Breast epithelium (tissue), 3 donors: ENCODE measurements around the gene ANKRD36.
"Not testable (repeated sequence)": the region's sequence is repeated elsewhere in the genome, so short reads cannot be mapped to it uniquely, and the experiment has no call there.

Experiments
- POLR2AphosphoS5 ChIP-seq, 3 donors: sonication (generic); formaldehyde crosslinking; IDR thresholded peaks; one replicate each; pipeline ENCODE4 v1.6.1; 2017; ENCODE audit warnings: antibody characterized with exemption in 3 of 3
- TF ChIP-seq, protein P1 (sequence below), 3 donors: fragments of 450-650 bp; IDR thresholded peaks; one replicate each; pipeline ENCODE4 v1.5.1; 2016 to 2017; ENCODE audit warnings: antibody characterized with exemption in 3 of 3, mild to moderate bottlenecking in 3 of 3, moderate library complexity in 3 of 3

DNA sequence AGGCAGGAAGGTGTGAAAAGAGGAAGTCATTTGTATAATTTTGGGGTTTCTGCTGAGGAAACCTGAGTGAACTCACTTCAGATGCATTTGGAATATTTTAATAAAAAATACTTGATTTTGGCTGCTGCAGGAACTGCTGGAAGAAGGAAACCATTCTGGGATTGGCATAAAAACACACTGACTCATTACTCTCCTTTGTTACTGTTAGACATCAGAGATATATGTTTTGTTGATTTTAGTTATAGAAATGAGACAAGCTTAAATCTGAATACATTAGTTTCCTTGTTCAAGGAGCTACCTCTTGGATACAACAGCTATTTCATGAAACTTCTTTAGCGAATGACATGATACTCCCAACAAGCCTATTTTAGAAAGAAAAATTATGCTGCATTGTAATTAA lies 84.3 kb downstream of the ANKRD36 start:
- TF ChIP-seq, protein P1, sequence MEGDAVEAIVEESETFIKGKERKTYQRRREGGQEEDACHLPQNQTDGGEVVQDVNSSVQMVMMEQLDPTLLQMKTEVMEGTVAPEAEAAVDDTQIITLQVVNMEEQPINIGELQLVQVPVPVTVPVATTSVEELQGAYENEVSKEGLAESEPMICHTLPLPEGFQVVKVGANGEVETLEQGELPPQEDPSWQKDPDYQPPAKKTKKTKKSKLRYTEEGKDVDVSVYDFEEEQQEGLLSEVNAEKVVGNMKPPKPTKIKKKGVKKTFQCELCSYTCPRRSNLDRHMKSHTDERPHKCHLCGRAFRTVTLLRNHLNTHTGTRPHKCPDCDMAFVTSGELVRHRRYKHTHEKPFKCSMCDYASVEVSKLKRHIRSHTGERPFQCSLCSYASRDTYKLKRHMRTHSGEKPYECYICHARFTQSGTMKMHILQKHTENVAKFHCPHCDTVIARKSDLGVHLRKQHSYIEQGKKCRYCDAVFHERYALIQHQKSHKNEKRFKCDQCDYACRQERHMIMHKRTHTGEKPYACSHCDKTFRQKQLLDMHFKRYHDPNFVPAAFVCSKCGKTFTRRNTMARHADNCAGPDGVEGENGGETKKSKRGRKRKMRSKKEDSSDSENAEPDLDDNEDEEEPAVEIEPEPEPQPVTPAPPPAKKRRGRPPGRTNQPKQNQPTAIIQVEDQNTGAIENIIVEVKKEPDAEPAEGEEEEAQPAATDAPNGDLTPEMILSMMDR (IDR thresholded peaks at IDR 0.05): not testable (repeated sequence)
- TF ChIP-seq POLR2AphosphoS5 (IDR thresholded peaks at IDR 0.05): not testable (repeated sequence)
